ENCODE data around the gene P2RX5.
"Not testable (repeated sequence)": the region's sequence is repeated elsewhere in the genome, so short reads cannot be mapped to it uniquely, and the experiment has no call there.

P2RX5 gene

DNA sequence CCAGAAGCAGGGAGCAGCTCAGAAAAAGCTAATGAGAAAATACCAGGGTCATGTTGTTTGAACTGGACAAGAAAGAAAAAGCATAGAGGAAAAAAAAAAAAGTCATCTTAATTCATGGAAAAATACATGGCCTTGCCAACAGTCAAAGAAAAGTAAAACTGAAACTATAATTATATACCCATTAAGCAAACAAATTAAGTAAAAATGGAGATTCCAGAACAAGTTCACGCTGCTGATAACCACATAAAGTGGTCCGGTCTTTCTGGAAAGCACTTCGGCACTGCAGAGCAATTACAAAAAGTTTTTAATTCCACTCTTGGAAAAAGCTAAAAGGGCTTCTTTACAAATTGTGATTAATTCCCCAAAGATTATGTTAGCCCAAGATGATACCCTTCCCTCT is 12.4 kb upstream of the P2RX5 start:
- Histone ChIP-seq H3K4me3 (ENCODE audit: low read length) (no peak overlapping the region), H3K79me1 (ENCODE audit: low read length) (no peaks in the 10 kb centered on the region), H4K8ac (ENCODE audit: low read depth, low read length) (no peak overlapping the region), H3K18ac (ENCODE audit: low read length) (no peak overlapping the region), H3K79me2 (ENCODE audit: control insufficient read depth, insufficient read depth, low read length) (no peaks in the 10 kb centered on the region), H3K4me1 (ENCODE audit: control insufficient read depth, low read depth, low read length) (no peaks in the 10 kb centered on the region), H3K4ac (ENCODE audit: low read depth, low read length) (no peak overlapping the region), H3K23ac (ENCODE audit: low read length) (no peak overlapping the region), H3K27ac (ENCODE audit: low read depth, low read length) (no peak overlapping the region), H3K9ac (ENCODE audit: low read length) (no peak overlapping the region), H3K27me3 (ENCODE audit: insufficient read depth, low read length, poor library complexity) (no peaks in the 10 kb centered on the region), H2BK120ac (ENCODE audit: low read depth, low read length) (no peak overlapping the region), H2BK5ac (ENCODE audit: low read length) (no peak overlapping the region), H2AK5ac (ENCODE audit: low read length) (no peak overlapping the region), H3K4me2 (ENCODE audit: low read length) (no peak overlapping the region), H4K5ac (ENCODE audit: low read length) (no peak overlapping the region), H3K56ac (ENCODE audit: low read length) (no peak overlapping the region), H3K36me3 (ENCODE audit: control insufficient read depth, insufficient read depth, low read length) (peaks cover 4% of the 10 kb centered on the region), H2BK15ac (replicated peaks; ENCODE audit: low read depth) (no peak overlapping the region)
- no peak for DNase-seq
- whole genome bisulfite sequencing (ENCODE audit: extremely low coverage, insufficient coverage, low lambda C conversion rate) = no CpG with 5 or more reads among the region's 3 CpGs

DNA sequence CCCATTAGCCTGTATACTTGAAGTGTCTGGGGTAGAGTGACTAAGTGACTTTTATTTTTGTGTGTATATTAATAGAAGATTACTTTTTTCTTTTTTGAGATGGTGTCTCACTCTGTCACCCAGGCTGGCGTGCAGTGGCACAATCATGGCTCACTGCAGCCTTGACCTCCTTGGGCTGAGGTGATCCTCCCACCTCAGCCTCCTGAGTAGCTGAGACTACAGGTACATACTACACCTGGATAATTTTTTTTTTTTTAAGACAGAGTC is 9.7 kb upstream of the P2RX5 start:
- not testable (repeated sequence) for H4K8ac ChIP-seq (ENCODE audit: low read depth, low read length); H4K5ac ChIP-seq (ENCODE audit: low read length); H3K4ac ChIP-seq (ENCODE audit: low read depth, low read length); H3K9ac ChIP-seq (ENCODE audit: low read length); H3K23ac ChIP-seq (ENCODE audit: low read length); H2AK5ac ChIP-seq (ENCODE audit: low read length); H2BK120ac ChIP-seq (ENCODE audit: low read depth, low read length); H3K18ac ChIP-seq (ENCODE audit: low read length); H3K4me1 ChIP-seq (ENCODE audit: control insufficient read depth, low read depth, low read length); H3K4me3 ChIP-seq (ENCODE audit: low read length); DNase-seq; H2BK15ac ChIP-seq (replicated peaks; ENCODE audit: low read depth); H2BK5ac ChIP-seq (ENCODE audit: low read length); H3K79me2 ChIP-seq (ENCODE audit: control insufficient read depth, insufficient read depth, low read length); H3K27me3 ChIP-seq (ENCODE audit: insufficient read depth, low read length, poor library complexity); H3K27ac ChIP-seq (ENCODE audit: low read depth, low read length); H3K36me3 ChIP-seq (ENCODE audit: control insufficient read depth, insufficient read depth, low read length); H3K4me2 ChIP-seq (ENCODE audit: low read length); H3K56ac ChIP-seq (ENCODE audit: low read length); H3K79me1 ChIP-seq (ENCODE audit: low read length)
- WGBS (ENCODE audit: extremely low coverage, insufficient coverage, low lambda C conversion rate) = no CpG with 5 or more reads among the region's 1 CpG

DNA sequence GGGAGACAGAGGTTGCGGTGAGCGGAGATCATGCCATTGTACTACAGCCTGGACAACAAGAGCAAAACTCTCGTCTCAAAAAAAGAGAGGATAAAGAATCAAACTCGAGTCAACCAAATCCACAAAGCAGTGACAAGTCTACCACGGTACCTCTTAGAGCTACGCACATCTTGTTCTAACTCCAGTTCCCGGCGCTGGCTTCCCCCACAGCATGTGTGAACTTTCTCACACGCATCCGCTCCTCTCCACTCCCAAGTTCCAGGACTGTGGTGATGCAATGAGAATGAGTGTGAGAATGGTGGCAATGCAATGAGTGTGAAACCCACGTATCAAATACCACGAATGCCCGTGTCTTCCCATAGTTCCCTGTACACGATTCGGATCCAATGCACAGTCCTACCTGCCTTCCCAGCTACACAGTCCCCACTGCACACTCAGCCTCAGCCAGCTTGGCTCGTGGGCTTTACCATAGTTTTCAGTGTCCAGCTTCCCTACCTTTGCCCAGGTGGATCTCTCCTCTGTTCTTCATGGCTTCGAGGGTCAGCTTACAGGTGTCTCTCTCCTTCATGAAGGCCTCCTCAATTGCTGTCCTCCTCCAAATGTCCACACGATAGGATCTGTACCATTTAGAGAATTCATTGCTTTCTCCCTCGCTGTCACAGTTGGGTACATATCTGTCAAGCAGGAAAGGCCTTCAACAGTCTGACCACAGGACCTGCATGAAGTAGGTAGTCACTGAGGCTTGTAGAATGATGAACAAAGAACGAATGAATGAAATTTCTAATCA is 9.2 kb upstream of the P2RX5 start:
- H3K18ac ChIP-seq (ENCODE audit: low read length) = no peak overlapping the region
- H2BK120ac ChIP-seq (ENCODE audit: low read depth, low read length) = no peak overlapping the region
- no CpG with 5 or more reads among the region's 20 CpGs for WGBS (ENCODE audit: extremely low coverage, insufficient coverage, low lambda C conversion rate)
- H3K27me3 ChIP-seq (ENCODE audit: insufficient read depth, low read length, poor library complexity) = no peaks in the 10 kb centered on the region
- H3K27ac ChIP-seq (ENCODE audit: low read depth, low read length) = no peak overlapping the region
- H2BK15ac ChIP-seq (replicated peaks; ENCODE audit: low read depth) = no peak overlapping the region
- DNase-seq = no peak
- H3K36me3 ChIP-seq (ENCODE audit: control insufficient read depth, insufficient read depth, low read length) = no peaks in the 10 kb centered on the region
- H3K4me1 ChIP-seq (ENCODE audit: control insufficient read depth, low read depth, low read length) = no peaks in the 10 kb centered on the region
- no peaks in the 10 kb centered on the region for H3K79me1 ChIP-seq (ENCODE audit: low read length)
- H3K79me2 ChIP-seq (ENCODE audit: control insufficient read depth, insufficient read depth, low read length) = no peaks in the 10 kb centered on the region
- no peak overlapping the region for H4K5ac ChIP-seq (ENCODE audit: low read length)
- H3K4me3 ChIP-seq (ENCODE audit: low read length) = no peak overlapping the region
- H2AK5ac ChIP-seq (ENCODE audit: low read length) = no peak overlapping the region
- H3K4me2 ChIP-seq (ENCODE audit: low read length) = no peak overlapping the region
- no peak overlapping the region for H3K9ac ChIP-seq (ENCODE audit: low read length)
- H3K23ac ChIP-seq (ENCODE audit: low read length) = no peak overlapping the region
- no peak overlapping the region for H2BK5ac ChIP-seq (ENCODE audit: low read length)
- H3K56ac ChIP-seq (ENCODE audit: low read length) = no peak overlapping the region
- H3K4ac ChIP-seq (ENCODE audit: low read depth, low read length) = no peak overlapping the region
- H4K8ac ChIP-seq (ENCODE audit: low read depth, low read length) = no peak overlapping the region

DNA sequence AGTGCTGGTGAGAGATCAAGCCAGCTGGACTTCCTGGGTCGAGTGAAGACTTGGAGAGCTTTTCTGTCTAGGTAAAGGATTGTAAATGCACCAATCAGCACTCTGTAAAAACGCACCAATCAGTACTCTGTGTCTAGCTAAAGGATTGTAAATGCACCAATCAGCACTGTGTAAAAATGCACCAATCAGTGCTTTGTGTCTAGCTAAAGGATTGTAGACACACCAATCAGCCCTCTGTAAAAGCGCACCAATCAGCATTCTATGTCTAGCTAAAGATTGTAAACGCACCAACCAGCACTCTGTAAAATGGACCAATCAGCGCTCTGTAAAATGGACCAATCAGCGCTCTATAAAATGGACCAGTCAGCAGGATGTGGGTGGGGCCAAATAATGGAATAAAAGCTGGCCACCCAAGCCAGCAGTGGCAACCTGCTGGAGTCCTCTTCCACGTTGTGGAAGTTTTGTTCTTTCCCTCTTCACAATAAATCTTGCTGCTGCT is 6.1 kb upstream of the P2RX5 start:
- DNase-seq = not testable (repeated sequence)

DNA sequence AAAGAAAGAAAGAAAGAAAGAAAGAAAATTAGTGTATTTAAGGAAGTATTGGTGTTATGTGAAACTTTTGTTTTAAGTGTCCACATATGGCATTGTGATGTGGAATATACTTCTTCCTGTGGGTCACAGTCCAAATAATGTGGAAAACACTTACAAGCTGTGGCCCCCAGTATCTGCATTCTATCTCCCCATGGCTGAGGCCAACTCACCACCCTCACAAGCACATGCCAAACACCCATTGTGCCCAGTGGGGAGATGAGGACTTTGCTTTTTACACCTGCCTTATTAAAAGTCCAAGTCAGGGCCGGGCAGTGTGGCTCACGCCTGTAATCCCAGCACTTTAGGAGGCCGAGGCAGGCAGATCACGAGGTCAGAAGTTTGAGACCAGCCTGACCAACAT is 4.0 kb upstream of the P2RX5 start:
- no peak overlapping the region for H3K4me3 ChIP-seq (ENCODE audit: low read length)
- no peak overlapping the region for H3K23ac ChIP-seq (ENCODE audit: low read length)
- no peak overlapping the region for H3K56ac ChIP-seq (ENCODE audit: low read length)
- no peaks in the 10 kb centered on the region for H3K79me1 ChIP-seq (ENCODE audit: low read length)
- H2BK120ac ChIP-seq (ENCODE audit: low read depth, low read length) = no peak overlapping the region
- no peak overlapping the region for H2BK5ac ChIP-seq (ENCODE audit: low read length)
- H3K4me2 ChIP-seq (ENCODE audit: low read length) = no peak overlapping the region
- no peaks in the 10 kb centered on the region for H3K36me3 ChIP-seq (ENCODE audit: control insufficient read depth, insufficient read depth, low read length)
- H3K79me2 ChIP-seq (ENCODE audit: control insufficient read depth, insufficient read depth, low read length) = no peaks in the 10 kb centered on the region
- DNase-seq = no peak
- no peak overlapping the region for H3K18ac ChIP-seq (ENCODE audit: low read length)
- H3K27me3 ChIP-seq (ENCODE audit: insufficient read depth, low read length, poor library complexity) = peaks cover 24% of the 10 kb centered on the region
- no peak overlapping the region for H2BK15ac ChIP-seq (replicated peaks; ENCODE audit: low read depth)
- no peaks in the 10 kb centered on the region for H3K4me1 ChIP-seq (ENCODE audit: control insufficient read depth, low read depth, low read length)
- no peak overlapping the region for H3K4ac ChIP-seq (ENCODE audit: low read depth, low read length)
- no CpG with 5 or more reads among the region's 4 CpGs for WGBS (ENCODE audit: extremely low coverage, insufficient coverage, low lambda C conversion rate)
- H3K9ac ChIP-seq (ENCODE audit: low read length) = no peak overlapping the region
- no peak overlapping the region for H2AK5ac ChIP-seq (ENCODE audit: low read length)
- H4K8ac ChIP-seq (ENCODE audit: low read depth, low read length) = no peak overlapping the region
- H4K5ac ChIP-seq (ENCODE audit: low read length) = no peak overlapping the region
- no peak overlapping the region for H3K27ac ChIP-seq (ENCODE audit: low read depth, low read length)

More for the DNA sequence above, 6.1 kb upstream of the P2RX5 start:
- not testable (repeated sequence) for H3K27me3 ChIP-seq (ENCODE audit: insufficient read depth, low read length, poor library complexity); H3K4me1 ChIP-seq (ENCODE audit: control insufficient read depth, low read depth, low read length); H3K4ac ChIP-seq (ENCODE audit: low read depth, low read length); H3K79me1 ChIP-seq (ENCODE audit: low read length); H2BK15ac ChIP-seq (replicated peaks; ENCODE audit: low read depth); H3K18ac ChIP-seq (ENCODE audit: low read length); H3K9ac ChIP-seq (ENCODE audit: low read length); H3K4me2 ChIP-seq (ENCODE audit: low read length); H4K8ac ChIP-seq (ENCODE audit: low read depth, low read length); H4K5ac ChIP-seq (ENCODE audit: low read length); H3K79me2 ChIP-seq (ENCODE audit: control insufficient read depth, insufficient read depth, low read length); H2BK5ac ChIP-seq (ENCODE audit: low read length); H3K36me3 ChIP-seq (ENCODE audit: control insufficient read depth, insufficient read depth, low read length); H3K4me3 ChIP-seq (ENCODE audit: low read length); H3K56ac ChIP-seq (ENCODE audit: low read length); H3K23ac ChIP-seq (ENCODE audit: low read length); H2BK120ac ChIP-seq (ENCODE audit: low read depth, low read length); H3K27ac ChIP-seq (ENCODE audit: low read depth, low read length); H2AK5ac ChIP-seq (ENCODE audit: low read length)
- no CpG with 5 or more reads among the region's 7 CpGs for WGBS (ENCODE audit: extremely low coverage, insufficient coverage, low lambda C conversion rate)

DNA sequence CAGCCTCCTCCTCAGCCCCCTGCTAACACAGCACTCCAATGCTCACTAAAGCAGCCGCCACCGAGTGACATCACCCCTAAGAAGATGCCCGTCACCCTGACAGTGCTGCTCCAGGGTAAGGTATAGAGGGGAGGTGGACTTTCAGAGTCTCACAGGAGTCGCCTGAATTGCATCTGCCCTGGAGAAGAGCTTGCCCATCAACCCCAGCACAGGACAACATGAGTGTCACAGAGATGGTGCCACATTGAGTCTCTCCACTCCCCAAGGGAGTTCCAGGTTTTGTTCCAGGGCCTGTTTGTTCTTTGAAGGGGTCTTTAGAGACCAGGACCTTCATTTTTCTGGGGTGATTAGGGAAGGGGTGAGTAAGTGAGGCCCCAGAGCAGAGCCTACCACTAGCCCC is 2.2 kb upstream of the P2RX5 start:
- Histone ChIP-seq H3K4ac (ENCODE audit: low read depth, low read length) (no peak overlapping the region), H3K79me2 (ENCODE audit: control insufficient read depth, insufficient read depth, low read length) (no peaks in the 10 kb centered on the region), H2BK15ac (replicated peaks; ENCODE audit: low read depth) (no peak overlapping the region), H4K5ac (ENCODE audit: low read length) (no peak overlapping the region), H3K27me3 (ENCODE audit: insufficient read depth, low read length, poor library complexity) (peaks cover 29% of the 10 kb centered on the region), H4K8ac (ENCODE audit: low read depth, low read length) (no peak overlapping the region), H3K56ac (ENCODE audit: low read length) (no peak overlapping the region), H3K23ac (ENCODE audit: low read length) (no peak overlapping the region), H3K36me3 (ENCODE audit: control insufficient read depth, insufficient read depth, low read length) (no peaks in the 10 kb centered on the region), H3K4me1 (ENCODE audit: control insufficient read depth, low read depth, low read length) (no peaks in the 10 kb centered on the region), H3K4me2 (ENCODE audit: low read length) (no peak overlapping the region), H3K79me1 (ENCODE audit: low read length) (no peaks in the 10 kb centered on the region), H2BK120ac (ENCODE audit: low read depth, low read length) (no peak overlapping the region), H2BK5ac (ENCODE audit: low read length) (no peak overlapping the region), H3K18ac (ENCODE audit: low read length) (no peak overlapping the region), H3K9ac (ENCODE audit: low read length) (no peak overlapping the region), H2AK5ac (ENCODE audit: low read length) (no peak overlapping the region), H3K4me3 (ENCODE audit: low read length) (no peak overlapping the region), H3K27ac (ENCODE audit: low read depth, low read length) (no peak overlapping the region)
- WGBS (ENCODE audit: extremely low coverage, insufficient coverage, low lambda C conversion rate) = no CpG with 5 or more reads among the region's 4 CpGs
- DNase-seq = no peak
